ENCODE results near the gene ALPI.

DNA sequence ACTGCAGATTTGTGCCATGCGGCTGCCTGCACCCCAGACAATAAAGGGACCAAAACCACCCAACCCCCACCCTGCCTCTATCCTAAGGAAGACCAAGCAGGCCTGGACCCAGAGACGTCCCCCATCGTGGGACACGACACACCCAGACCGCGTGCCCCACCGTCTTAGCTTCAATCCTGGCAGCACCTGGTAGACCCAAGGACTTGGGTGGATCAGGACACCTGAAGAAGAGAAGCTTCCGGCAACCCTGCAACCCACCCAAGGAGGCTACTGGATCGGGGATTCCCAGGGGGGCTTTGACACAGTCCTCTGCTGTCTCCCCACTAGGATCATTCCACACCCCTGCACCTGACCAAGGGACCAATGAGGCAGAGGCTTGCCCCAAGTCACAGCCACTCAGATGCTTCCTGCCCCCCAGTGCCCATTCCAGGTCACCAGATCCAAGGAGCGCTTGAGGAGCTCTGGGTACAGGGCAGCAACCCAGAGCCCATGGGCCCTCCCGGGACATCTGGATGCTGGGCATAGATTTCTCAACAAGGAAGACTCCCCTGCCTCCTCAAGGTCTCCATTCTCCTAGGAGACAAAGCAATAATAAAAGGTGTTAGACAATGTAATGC lies 3.6 kb downstream of the ALPI start:
- TF ChIP-seq, protein P1, sequence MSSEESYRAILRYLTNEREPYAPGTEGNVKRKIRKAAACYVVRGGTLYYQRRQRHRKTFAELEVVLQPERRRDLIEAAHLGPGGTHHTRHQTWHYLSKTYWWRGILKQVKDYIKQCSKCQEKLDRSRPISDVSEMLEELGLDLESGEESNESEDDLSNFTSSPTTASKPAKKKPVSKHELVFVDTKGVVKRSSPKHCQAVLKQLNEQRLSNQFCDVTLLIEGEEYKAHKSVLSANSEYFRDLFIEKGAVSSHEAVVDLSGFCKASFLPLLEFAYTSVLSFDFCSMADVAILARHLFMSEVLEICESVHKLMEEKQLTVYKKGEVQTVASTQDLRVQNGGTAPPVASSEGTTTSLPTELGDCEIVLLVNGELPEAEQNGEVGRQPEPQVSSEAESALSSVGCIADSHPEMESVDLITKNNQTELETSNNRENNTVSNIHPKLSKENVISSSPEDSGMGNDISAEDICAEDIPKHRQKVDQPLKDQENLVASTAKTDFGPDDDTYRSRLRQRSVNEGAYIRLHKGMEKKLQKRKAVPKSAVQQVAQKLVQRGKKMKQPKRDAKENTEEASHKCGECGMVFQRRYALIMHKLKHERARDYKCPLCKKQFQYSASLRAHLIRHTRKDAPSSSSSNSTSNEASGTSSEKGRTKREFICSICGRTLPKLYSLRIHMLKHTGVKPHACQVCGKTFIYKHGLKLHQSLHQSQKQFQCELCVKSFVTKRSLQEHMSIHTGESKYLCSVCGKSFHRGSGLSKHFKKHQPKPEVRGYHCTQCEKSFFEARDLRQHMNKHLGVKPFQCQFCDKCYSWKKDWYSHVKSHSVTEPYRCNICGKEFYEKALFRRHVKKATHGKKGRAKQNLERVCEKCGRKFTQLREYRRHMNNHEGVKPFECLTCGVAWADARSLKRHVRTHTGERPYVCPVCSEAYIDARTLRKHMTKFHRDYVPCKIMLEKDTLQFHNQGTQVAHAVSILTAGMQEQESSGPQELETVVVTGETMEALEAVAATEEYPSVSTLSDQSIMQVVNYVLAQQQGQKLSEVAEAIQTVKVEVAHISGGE (tag by site-specific recombination; conservative IDR thresholded peaks at IDR 0.05; ENCODE audit: low read depth): no peak
- TF ChIP-seq KLF16 (tag by site-specific recombination; IDR thresholded peaks at IDR 0.05) (no peak), HOXA7 (CRISPR knock-in tag; IDR thresholded peaks at IDR 0.05; ENCODE audit: borderline replicate concordance) (no peak), ZBTB1 (tag by site-specific recombination; IDR thresholded peaks at IDR 0.05) (no peak), GLI4 (tag by site-specific recombination; IDR thresholded peaks at IDR 0.05) (no peak), TCF7L2 (IDR thresholded peaks at IDR 0.05; ENCODE audit: borderline replicate concordance, low read depth, low read length) (no peak)
- TF ChIP-seq, protein P2, sequence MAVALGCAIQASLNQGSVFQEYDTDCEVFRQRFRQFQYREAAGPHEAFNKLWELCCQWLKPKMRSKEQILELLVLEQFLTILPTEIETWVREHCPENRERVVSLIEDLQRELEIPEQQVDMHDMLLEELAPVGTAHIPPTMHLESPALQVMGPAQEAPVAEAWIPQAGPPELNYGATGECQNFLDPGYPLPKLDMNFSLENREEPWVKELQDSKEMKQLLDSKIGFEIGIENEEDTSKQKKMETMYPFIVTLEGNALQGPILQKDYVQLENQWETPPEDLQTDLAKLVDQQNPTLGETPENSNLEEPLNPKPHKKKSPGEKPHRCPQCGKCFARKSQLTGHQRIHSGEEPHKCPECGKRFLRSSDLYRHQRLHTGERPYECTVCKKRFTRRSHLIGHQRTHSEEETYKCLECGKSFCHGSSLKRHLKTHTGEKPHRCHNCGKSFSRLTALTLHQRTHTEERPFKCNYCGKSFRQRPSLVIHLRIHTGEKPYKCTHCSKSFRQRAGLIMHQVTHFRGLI (tag by site-specific recombination; IDR thresholded peaks at IDR 0.05): no peak
- TF ChIP-seq, protein P3, sequence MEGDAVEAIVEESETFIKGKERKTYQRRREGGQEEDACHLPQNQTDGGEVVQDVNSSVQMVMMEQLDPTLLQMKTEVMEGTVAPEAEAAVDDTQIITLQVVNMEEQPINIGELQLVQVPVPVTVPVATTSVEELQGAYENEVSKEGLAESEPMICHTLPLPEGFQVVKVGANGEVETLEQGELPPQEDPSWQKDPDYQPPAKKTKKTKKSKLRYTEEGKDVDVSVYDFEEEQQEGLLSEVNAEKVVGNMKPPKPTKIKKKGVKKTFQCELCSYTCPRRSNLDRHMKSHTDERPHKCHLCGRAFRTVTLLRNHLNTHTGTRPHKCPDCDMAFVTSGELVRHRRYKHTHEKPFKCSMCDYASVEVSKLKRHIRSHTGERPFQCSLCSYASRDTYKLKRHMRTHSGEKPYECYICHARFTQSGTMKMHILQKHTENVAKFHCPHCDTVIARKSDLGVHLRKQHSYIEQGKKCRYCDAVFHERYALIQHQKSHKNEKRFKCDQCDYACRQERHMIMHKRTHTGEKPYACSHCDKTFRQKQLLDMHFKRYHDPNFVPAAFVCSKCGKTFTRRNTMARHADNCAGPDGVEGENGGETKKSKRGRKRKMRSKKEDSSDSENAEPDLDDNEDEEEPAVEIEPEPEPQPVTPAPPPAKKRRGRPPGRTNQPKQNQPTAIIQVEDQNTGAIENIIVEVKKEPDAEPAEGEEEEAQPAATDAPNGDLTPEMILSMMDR (tag by site-specific recombination; IDR thresholded peaks at IDR 0.05): no peak
